ENCODE data around the gene METTL8.
A peak's percentile ranks its signal among the peaks of the same experiment; 100 is the strongest.

Gene METTL8

GRCh38 chr2:171320208-171320621 is 113.6 kb downstream of the METTL8 start:
- Histone ChIP-seq H3K27me3 (replicated peaks; ENCODE audit: control insufficient read depth, insufficient read depth, low read length) (no peaks in the 10 kb centered on the region), H3K36me3 (ENCODE audit: control insufficient read depth, insufficient read depth, low read length) (peaks cover 3% of the 10 kb centered on the region), H3K4me3 (replicated peaks; ENCODE audit: low read depth, low read length) (no peak overlapping the region; the same call in 1 of the 2 replicates)
- peak; percentile 39 for TF ChIP-seq CTCF (IDR thresholded peaks at IDR 0.05; ENCODE audit: insufficient read depth, low read length, poor library complexity, severe bottlenecking)
- DNase-seq (ENCODE audit: extremely low read depth, insufficient read length): peak; percentile 68

- DNase-seq (ENCODE audit: extremely low read depth, insufficient read length): peak; percentile 80
- Histone ChIP-seq H3K27me3 (replicated peaks; ENCODE audit: control insufficient read depth, insufficient read depth, low read length) (no peaks in the 10 kb centered on the region), H3K36me3 (ENCODE audit: control insufficient read depth, insufficient read depth, low read length) (peaks cover 3% of the 10 kb centered on the region), H3K4me3 (replicated peaks; ENCODE audit: low read depth, low read length) (peak overlapping the region; percentile 1; the same call in 1 of the 2 replicates)
- no peak for TF ChIP-seq CTCF (IDR thresholded peaks at IDR 0.05; ENCODE audit: insufficient read depth, low read length, poor library complexity, severe bottlenecking)
These were observed 114.5 kb downstream of the METTL8 start for GRCh38 chr2:171319164-171319810.

- peak overlapping the region; percentile 35 for H3K4me3 ChIP-seq (replicated peaks; ENCODE audit: low read depth, low read length)
- DNase-seq (ENCODE audit: extremely low read depth, insufficient read length): no peak
These were observed 115.3 kb downstream of the METTL8 start for GRCh38 chr2:171318463-171318934.

GRCh38 chr2:171317492-171318125 is 116.2 kb downstream of the METTL8 start:
- peak; percentile 82 for DNase-seq (ENCODE audit: extremely low read depth, insufficient read length)
- TF ChIP-seq CTCF (IDR thresholded peaks at IDR 0.05; ENCODE audit: insufficient read depth, low read length, poor library complexity, severe bottlenecking): no peak
- peaks cover 2% of the 10 kb centered on the region; the same call in 1 of the 2 replicates for H3K36me3 ChIP-seq (ENCODE audit: control insufficient read depth, insufficient read depth, low read length)
- H3K27me3 ChIP-seq (replicated peaks; ENCODE audit: control insufficient read depth, insufficient read depth, low read length): no peaks in the 10 kb centered on the region
- no peak overlapping the region; the same call in 1 of the 2 replicates for H3K4me3 ChIP-seq (replicated peaks; ENCODE audit: low read depth, low read length)

More at GRCh38 chr2:171318463-171318934, 115.3 kb downstream of the METTL8 start:
- Histone ChIP-seq H3K36me3 (ENCODE audit: control insufficient read depth, insufficient read depth, low read length) (peaks cover 3% of the 10 kb centered on the region), H3K27me3 (replicated peaks; ENCODE audit: control insufficient read depth, insufficient read depth, low read length) (no peaks in the 10 kb centered on the region)
- TF ChIP-seq CTCF (IDR thresholded peaks at IDR 0.05; ENCODE audit: insufficient read depth, low read length, poor library complexity, severe bottlenecking): no peak

GRCh38 chr2:171316755-171317337 is 116.9 kb downstream of the METTL8 start:
- Histone ChIP-seq H3K36me3 (ENCODE audit: control insufficient read depth, insufficient read depth, low read length) (peaks cover 2% of the 10 kb centered on the region; the same call in 1 of the 2 replicates), H3K4me3 (replicated peaks; ENCODE audit: low read depth, low read length) (no peak overlapping the region), H3K27me3 (replicated peaks; ENCODE audit: control insufficient read depth, insufficient read depth, low read length) (no peaks in the 10 kb centered on the region)
- TF ChIP-seq CTCF (IDR thresholded peaks at IDR 0.05; ENCODE audit: insufficient read depth, low read length, poor library complexity, severe bottlenecking): no peak
- no peak for DNase-seq (ENCODE audit: extremely low read depth, insufficient read length)

All from GM06990 (cell line).